Measurements from ENCODE around the gene EBF4. TPM values are rescaled to one million over a fixed set of nuclear protein-coding genes. Genes with fewer than 3 reads are reported as not detected.

Gene EBF4
- total RNA-seq, 1 experiment from 2014 or later, result not detected

DNA sequence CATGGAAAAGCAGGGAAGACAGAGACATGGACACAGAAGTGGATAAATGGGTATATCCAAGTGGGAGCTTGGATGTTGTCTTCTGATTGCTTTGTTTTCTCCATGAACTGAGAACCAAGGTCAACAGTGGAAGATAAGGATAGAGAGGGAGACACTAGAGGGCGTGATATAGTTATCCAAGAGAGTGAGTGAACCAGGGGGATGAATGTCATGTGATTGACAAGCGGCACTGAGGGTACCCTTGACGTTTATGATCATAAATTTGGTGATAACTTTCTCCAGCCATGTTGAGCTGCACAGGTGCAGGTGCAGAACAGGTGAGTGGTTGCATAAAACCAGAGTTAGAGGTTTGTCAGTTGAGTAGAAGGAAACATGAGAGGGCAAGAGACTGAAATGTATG is 20.7 kb downstream of the EBF4 start:
- BruUV-seq (replicated peaks), result no TSS peak
- intact Hi-C loops (cut with micrococcal nuclease), result loop anchor here (1.0 kb wide), 1 partner anchor 139 kb away; no protein-coding TSS in a partner anchor
- H3K4me3 Mint-ChIP-seq (ENCODE audit: unreplicated experiment), result no peak overlapping the region
- ChIA-PET CTCF (interaction anchor here (0.6 to 1.1 kb wide), 6 partner anchors 11 to 1688 kb away, joined by 3 read pairs; no protein-coding TSS in a partner anchor), POLR2A (no interaction called here)
- H3K36me3 Mint-ChIP-seq (ENCODE audit: insufficient read depth, unreplicated experiment), result no peaks in the 10 kb centered on the region
- TF ChIP-seq, protein P1, sequence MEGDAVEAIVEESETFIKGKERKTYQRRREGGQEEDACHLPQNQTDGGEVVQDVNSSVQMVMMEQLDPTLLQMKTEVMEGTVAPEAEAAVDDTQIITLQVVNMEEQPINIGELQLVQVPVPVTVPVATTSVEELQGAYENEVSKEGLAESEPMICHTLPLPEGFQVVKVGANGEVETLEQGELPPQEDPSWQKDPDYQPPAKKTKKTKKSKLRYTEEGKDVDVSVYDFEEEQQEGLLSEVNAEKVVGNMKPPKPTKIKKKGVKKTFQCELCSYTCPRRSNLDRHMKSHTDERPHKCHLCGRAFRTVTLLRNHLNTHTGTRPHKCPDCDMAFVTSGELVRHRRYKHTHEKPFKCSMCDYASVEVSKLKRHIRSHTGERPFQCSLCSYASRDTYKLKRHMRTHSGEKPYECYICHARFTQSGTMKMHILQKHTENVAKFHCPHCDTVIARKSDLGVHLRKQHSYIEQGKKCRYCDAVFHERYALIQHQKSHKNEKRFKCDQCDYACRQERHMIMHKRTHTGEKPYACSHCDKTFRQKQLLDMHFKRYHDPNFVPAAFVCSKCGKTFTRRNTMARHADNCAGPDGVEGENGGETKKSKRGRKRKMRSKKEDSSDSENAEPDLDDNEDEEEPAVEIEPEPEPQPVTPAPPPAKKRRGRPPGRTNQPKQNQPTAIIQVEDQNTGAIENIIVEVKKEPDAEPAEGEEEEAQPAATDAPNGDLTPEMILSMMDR (IDR thresholded peaks at IDR 0.05; ENCODE audit: unreplicated experiment), result peak; percentile 22
- H3K27ac Mint-ChIP-seq (ENCODE audit: low read depth, unreplicated experiment), result no peak overlapping the region
- peak; percentile 18 for DNase-seq (ENCODE audit: unreplicated experiment)
- H3K9me3 Mint-ChIP-seq (ENCODE audit: unreplicated experiment), result no peaks in the 10 kb centered on the region
- H3K4me1 Mint-ChIP-seq (ENCODE audit: insufficient read depth, unreplicated experiment), result no peaks in the 10 kb centered on the region
- H3K27me3 Mint-ChIP-seq (ENCODE audit: insufficient read depth, unreplicated experiment), result peaks cover 19% of the 10 kb centered on the region

DNA sequence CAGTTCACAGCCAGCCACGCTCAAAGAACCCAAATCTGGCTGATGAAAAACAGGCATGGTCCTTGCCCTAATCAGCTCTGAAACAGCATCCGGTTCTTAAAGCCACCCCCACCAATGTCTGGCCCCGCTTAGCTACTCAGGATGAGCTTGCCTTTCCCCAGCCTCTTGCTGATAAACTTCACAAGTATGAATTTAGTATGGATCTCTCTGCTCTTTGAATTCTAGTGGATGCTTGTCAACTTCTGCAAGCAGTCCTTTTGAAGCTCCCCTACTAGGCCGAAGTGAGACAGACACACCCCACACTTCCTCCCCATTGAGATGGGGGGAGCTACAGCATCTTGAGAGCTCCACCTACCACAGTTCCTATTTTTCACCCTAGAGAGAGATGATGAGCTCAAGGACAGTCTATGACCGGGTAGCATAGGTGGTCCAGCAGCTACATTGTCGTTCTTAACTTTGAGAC is 36.7 kb downstream of the EBF4 start:
- TF ChIP-seq, protein P1 (IDR thresholded peaks at IDR 0.05; ENCODE audit: unreplicated experiment), result no peak
- Mint-ChIP-seq H3K9me3 (ENCODE audit: unreplicated experiment) (peaks cover 12% of the 10 kb centered on the region), H3K36me3 (ENCODE audit: insufficient read depth, unreplicated experiment) (no peaks in the 10 kb centered on the region), H3K4me3 (ENCODE audit: unreplicated experiment) (no peak overlapping the region), H3K27ac (ENCODE audit: low read depth, unreplicated experiment) (no peak overlapping the region), H3K4me1 (ENCODE audit: insufficient read depth, unreplicated experiment) (no peaks in the 10 kb centered on the region), H3K27me3 (ENCODE audit: insufficient read depth, unreplicated experiment) (peaks cover 79% of the 10 kb centered on the region)
- intact Hi-C loops (cut with micrococcal nuclease), result no loop called here
- BruUV-seq (replicated peaks), result no TSS peak
- ChIA-PET CTCF (interaction anchor here (0.7 to 1.2 kb wide), 3 partner anchors 22 to 30 kb away, joined by 3 read pairs; no protein-coding TSS in a partner anchor), POLR2A (interaction anchor here (0.6 to 1.6 kb wide), 5 partner anchors 65 to 325 kb away, joined by 3 to 6 read pairs (median 4); partner anchors contain the start of genes C20orf141 and IDH3B)
- no peak for DNase-seq (ENCODE audit: unreplicated experiment)

DNA sequence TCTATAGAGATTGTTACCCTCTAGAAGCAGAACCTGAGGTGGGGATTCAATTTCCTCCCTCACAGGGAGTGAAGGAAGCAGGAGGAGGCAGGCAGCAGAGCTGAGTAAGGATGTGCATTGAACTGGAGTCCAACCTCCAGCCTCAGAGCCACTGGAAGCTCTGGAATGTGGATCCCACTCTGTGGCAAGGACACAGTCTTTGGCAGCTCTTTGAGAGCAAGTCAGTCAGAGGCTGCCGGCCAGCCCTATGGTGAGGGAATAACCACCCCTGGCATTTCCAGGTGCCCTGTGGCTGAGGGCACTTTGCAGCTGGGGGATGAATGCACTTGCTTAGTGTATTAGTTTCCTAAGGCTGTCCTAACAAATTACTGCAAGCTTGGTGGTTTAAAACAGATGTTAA is 37.2 kb downstream of the EBF4 start:
- TF ChIP-seq, protein P1 (IDR thresholded peaks at IDR 0.05; ENCODE audit: unreplicated experiment), result no peak
- Mint-ChIP-seq H3K4me3 (ENCODE audit: unreplicated experiment) (no peak overlapping the region), H3K4me1 (ENCODE audit: insufficient read depth, unreplicated experiment) (no peaks in the 10 kb centered on the region), H3K27me3 (ENCODE audit: insufficient read depth, unreplicated experiment) (peaks cover 79% of the 10 kb centered on the region), H3K9me3 (ENCODE audit: unreplicated experiment) (peaks cover 12% of the 10 kb centered on the region), H3K36me3 (ENCODE audit: insufficient read depth, unreplicated experiment) (no peaks in the 10 kb centered on the region), H3K27ac (ENCODE audit: low read depth, unreplicated experiment) (no peak overlapping the region)
- intact Hi-C loops (cut with micrococcal nuclease), result no loop called here
- no peak for DNase-seq (ENCODE audit: unreplicated experiment)
- POLR2A ChIA-PET, result interaction anchor here (0.8 to 1.2 kb wide), 2 partner anchors 85 to 141 kb away, joined by 3 to 6 read pairs; partner anchors contain the start of gene C20orf141
- CTCF ChIA-PET, result interaction anchor here (0.6 kb wide), 1 partner anchor 125 kb away, joined by 3 read pairs; no protein-coding TSS in a partner anchor
- BruUV-seq (replicated peaks), result no TSS peak

DNA sequence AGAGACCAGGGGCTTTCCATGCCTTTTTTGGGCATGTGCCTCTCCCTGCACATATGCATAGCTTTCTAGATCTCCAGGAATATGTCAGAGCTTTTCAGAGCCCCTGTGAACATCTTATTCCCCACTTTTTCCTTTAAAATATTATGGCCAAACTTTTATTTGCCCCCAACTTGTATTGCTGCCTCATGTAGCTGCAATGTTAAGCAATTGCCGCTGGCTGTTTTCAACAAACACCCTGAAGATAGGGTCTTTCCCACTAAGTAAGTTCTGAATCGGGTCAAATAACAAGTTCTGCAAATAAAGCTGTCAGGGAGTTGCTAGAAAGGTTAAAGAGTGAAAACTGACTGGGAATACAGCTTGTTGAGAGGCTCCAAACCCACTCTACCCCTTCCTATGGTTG is 42.3 kb downstream of the EBF4 start:
- TF ChIP-seq, protein P1 (IDR thresholded peaks at IDR 0.05; ENCODE audit: unreplicated experiment), result no peak
- H3K27me3 Mint-ChIP-seq (ENCODE audit: insufficient read depth, unreplicated experiment), result peaks cover 75% of the 10 kb centered on the region
- no peaks in the 10 kb centered on the region for H3K4me1 Mint-ChIP-seq (ENCODE audit: insufficient read depth, unreplicated experiment)
- ChIA-PET CTCF (interaction anchor here (0.5 kb wide), 1 partner anchor 266 kb away, joined by 3 read pairs; no protein-coding TSS in a partner anchor), POLR2A (interaction anchor here (0.8 kb wide), 1 partner anchor 24 kb away, joined by 3 read pairs; no protein-coding TSS in a partner anchor)
- no peak for DNase-seq (ENCODE audit: unreplicated experiment)
- intact Hi-C loops (cut with micrococcal nuclease), result no loop called here
- no TSS peak for BruUV-seq (replicated peaks)
- peaks cover 12% of the 10 kb centered on the region for H3K9me3 Mint-ChIP-seq (ENCODE audit: unreplicated experiment)
- no peak overlapping the region for H3K4me3 Mint-ChIP-seq (ENCODE audit: unreplicated experiment)
- H3K36me3 Mint-ChIP-seq (ENCODE audit: insufficient read depth, unreplicated experiment), result no peaks in the 10 kb centered on the region
- H3K27ac Mint-ChIP-seq (ENCODE audit: low read depth, unreplicated experiment), result no peak overlapping the region

Measured in MCF 10A (cell line).